NCI-H2107 treated with DMSO at 0.1 percent for 48 hours (cell line): Measurements from ENCODE around the gene MYCBPAP.

Experiments used
- DNase-seq: peaks from one replicate; lab custom pipeline; 2025; ENCODE audit not compliant: unreplicated experiment; lab: John Stamatoyannopoulos, UW

Gene MYCBPAP

GRCh38 chr17:50484386-50485155 is 23.7 kb upstream of the MYCBPAP start:
- no peak for DNase-seq

GRCh38 chr17:50487213-50488096 is 20.8 kb upstream of the MYCBPAP start:
- no peak for DNase-seq

GRCh38 chr17:50488880-50489279 is 19.4 kb upstream of the MYCBPAP start:
- DNase-seq: no peak

DNA sequence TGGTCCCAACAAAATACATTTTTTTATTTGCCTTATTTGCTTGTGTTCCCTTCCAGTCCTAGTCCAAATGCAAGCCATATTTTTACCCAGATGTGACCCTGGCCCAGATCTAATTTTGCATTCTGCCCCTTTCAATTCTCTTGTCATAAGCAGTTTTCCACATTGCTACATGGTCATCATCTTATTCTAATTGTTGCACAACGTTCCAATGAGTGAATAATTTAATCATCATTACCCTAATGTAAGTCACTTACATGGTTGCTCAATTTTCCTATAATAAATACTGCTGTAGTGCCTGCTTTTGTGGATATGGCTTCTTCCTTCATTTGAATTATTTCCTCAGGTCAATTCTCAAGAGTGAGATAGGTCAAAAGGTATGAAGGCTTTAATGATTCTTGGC is 16.7 kb upstream of the MYCBPAP start:
- no peak for DNase-seq

DNA sequence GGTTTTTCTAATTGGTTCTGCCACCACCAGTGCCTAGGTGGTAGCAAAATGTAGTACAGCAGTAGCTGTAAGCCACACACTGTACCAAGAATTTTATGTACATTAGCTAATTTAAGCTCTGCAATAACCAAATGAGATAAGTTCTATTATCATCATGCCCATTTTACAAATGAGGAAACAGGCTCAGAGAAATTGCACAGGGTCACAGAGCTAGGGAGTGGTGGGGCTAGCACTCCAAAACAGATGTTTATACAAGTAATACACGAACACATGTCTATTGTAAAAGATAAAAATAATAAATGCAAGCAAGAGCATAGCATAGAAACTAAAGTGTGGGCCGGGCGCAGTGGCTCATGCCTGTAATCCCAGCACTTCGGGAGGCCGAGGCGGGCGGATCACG is 16.0 kb upstream of the MYCBPAP start:
- DNase-seq: no peak

GRCh38 chr17:50493744-50494143 is 14.5 kb upstream of the MYCBPAP start:
- no peak for DNase-seq

GRCh38 chr17:50495217-50495823 is 12.9 kb upstream of the MYCBPAP start:
- no peak for DNase-seq

DNA sequence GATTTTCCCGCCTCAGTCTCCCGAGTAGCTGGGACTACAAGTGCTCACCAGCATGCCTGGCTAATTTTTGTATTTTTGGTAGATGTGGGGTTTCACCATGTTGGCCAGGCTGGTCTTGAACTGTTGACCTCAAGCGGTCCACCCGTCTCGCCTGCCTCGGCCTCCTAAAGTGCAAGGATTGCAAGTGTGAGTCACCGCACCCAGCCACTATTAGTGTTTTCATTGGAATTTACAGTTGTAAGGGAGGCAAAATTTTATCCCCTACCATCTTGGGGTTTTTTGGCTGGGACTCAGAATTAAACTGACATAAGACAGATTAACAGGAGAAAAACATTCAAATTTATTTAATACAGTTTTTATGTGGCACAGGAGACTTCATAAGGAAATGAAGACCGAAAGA is 12.3 kb upstream of the MYCBPAP start:
- no peak for DNase-seq

GRCh38 chr17:50498021-50498874 is 10.0 kb upstream of the MYCBPAP start:
- no peak for DNase-seq

- no peak for DNase-seq
Observed at GRCh38 chr17:50499270-50499669, 9.0 kb upstream of the MYCBPAP start.

GRCh38 chr17:50499721-50500120 is 8.5 kb upstream of the MYCBPAP start:
- no peak for DNase-seq

DNA sequence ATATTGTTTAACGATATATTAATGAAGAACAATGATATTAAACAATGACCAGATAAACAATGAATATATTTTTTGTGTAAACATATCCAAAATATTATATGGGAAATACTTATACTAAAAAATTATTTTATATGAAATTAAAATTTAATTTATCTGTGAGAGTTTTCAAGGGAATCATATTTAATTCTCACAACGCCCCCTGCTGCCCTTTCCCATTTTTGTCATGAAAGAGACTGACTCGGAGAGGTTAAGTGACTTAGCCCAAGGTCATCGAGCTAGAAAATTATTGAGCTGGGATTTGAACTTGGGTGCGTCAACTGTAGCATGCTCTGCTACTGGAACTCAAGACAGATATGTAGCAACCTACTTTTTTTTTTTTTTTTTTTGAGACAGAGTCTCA is 7.2 kb upstream of the MYCBPAP start:
- DNase-seq: no peak

GRCh38 chr17:50502301-50502990 is 5.8 kb upstream of the MYCBPAP start:
- no peak for DNase-seq

DNA sequence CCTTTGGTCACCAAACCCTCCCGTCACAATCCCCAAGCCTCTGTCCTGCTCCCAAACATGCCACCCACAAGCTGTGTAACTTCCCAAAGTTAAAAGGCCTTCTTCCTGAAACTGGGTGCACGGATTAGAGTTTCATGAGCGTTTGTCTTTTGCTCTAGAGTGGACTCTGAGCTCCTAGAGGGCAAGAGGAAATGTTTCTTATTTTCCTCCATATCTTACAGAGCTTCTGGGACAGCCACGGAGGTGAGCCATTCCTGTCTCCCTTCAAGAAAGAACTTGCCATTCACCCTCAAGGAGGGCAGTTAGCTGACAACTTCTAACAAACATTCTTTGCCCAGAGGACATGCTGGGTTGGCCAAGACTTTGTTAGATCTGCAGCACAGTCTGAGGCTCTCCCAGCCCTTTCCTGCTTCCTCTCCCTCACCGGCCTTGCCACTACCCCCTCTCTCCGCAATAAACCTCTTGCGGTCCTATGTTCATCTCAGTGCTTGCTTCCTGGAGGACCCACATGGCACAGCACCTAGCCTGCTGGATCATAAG is 2.6 kb upstream of the MYCBPAP start:
- no peak for DNase-seq

DNA sequence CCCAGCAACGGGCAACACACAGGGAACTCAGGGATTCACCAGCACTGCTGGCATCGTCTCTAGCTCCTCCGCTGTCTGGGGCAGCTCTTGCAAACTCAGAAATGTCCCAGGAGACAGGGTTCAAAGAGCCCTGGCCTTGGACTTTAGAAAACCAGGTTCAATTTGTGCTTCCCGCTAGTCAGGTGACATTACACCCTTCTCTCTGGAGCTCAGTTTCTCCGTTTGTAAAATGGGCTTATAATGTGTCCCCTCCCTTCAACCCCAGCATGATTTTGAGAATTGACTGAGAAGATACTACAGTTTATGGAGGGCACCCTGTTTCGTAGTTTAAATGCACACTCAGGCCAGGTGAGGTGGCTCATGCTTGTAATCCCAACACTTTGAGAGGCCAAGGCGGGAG is 1.9 kb upstream of the MYCBPAP start:
- DNase-seq: no peak

DNA sequence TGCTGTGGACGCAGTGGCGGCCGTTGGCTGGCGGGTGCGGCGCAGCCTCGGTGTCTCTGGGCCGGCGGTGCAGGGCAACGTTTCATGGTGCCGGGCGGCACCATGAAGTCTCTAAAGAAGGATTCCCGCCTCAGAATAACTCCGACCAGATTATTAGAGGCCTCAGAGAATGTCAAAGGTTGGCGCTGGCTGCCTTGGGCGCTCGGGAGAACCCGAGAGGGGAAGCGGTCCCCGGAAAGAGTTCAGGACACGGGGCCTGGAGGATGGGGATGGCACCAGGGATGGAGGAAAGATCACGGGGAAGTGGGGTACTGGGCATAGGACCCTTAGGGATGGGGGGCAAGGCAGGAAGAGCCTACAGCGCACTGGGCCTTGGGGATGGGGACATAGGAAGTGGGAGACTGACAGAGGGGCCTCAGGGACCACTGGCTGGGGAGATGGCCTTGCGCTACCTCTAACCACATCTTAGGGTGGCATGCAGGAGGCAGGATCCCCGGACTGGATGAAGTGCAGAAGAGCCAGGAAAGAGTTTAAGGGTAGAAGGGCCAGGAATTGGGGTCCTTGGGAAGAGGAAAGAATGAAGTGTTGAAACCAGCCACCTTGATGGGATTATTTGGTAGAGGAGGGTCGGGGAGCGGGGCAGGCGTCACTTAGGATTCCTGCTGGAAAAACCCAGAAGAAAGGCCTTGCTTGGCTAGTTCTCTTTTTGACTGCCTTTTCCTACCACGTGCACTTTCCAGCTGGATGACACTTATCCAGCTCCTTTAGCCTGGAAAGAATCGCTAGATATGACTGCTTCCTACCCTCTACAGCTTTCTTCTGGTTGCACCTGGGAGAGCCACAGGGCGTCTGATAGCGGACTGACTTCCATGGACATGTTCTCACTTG is 578 bp downstream of the MYCBPAP start:
- no peak for DNase-seq

DNA sequence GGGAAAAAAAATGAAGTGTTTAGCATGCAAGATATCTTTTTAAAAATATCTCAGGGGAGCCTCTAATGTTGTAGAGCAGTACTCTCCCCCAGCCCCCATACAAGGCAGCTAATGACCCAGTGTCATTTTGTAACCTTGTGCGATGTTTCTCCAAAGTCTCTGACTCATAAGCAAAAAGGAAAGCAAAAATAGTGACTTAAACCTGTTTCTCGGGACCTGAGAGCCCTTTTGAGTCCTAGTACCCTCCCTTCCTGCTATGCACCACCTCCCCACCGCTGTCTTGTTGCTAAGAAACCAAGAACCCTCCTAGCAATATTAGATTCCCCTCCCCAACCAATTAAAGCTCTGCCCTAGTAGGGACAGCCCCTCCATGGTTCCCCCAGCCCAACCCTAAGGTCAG is 2.8 kb downstream of the MYCBPAP start:
- no peak for DNase-seq

- DNase-seq: no peak
Observed at GRCh38 chr17:50513495-50513894, 5.3 kb downstream of the MYCBPAP start.

GRCh38 chr17:50514388-50514787 is 6.1 kb downstream of the MYCBPAP start:
- no peak for DNase-seq
